Measurements from ENCODE around the gene CBL. TPM values are rescaled to one million over a fixed set of nuclear protein-coding genes. Genes with fewer than 3 reads are reported as not detected.

CBL gene
- total RNA-seq, 4 donors from 2014 or later: 10.0 to 39.9 (median 13.0) TPM

DNA sequence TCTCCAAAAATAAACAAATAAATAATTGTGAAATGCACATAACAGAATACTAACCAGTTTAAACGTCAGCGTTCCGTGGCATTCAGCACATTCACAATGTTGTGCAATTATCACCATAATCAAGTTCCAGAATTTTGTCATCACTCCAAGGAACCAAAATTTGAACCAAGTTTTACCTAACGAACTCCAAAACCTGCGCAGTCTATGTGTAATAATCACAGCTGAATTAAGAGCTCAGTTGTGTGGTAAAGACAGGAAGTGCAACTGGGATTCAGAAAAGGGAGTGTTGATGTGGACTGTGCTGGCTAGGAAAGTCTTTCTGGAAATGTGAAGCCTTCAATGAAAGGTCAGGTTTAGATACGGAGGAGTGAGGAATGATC is 116.2 kb downstream of the CBL start:
- no peaks in the 10 kb centered on the region for H3K27me3 ChIP-seq
- no peaks in the 10 kb centered on the region for H3K9me3 ChIP-seq
- H3K4me1 ChIP-seq: peaks cover 0 to 6% of the 10 kb centered on the region in 2 donors
- peak overlapping the region; percentile 93 to 94 for H3K27ac ChIP-seq
- H3K36me3 ChIP-seq: no peaks in the 10 kb centered on the region
- TF ChIP-seq POLR2A (IDR thresholded peaks at IDR 0.05): no peak
- TF ChIP-seq, protein P1, sequence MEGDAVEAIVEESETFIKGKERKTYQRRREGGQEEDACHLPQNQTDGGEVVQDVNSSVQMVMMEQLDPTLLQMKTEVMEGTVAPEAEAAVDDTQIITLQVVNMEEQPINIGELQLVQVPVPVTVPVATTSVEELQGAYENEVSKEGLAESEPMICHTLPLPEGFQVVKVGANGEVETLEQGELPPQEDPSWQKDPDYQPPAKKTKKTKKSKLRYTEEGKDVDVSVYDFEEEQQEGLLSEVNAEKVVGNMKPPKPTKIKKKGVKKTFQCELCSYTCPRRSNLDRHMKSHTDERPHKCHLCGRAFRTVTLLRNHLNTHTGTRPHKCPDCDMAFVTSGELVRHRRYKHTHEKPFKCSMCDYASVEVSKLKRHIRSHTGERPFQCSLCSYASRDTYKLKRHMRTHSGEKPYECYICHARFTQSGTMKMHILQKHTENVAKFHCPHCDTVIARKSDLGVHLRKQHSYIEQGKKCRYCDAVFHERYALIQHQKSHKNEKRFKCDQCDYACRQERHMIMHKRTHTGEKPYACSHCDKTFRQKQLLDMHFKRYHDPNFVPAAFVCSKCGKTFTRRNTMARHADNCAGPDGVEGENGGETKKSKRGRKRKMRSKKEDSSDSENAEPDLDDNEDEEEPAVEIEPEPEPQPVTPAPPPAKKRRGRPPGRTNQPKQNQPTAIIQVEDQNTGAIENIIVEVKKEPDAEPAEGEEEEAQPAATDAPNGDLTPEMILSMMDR (IDR thresholded peaks at IDR 0.05): peak in 2 of 4 experiments; percentile 10 to 14
- intact Hi-C loops (cut with DNase I; ENCODE audit: low total_unique reads): loop anchor here (5.0 kb wide), 1 partner anchor 115 kb away; the partner anchor contains the start of gene CBL
- H3K4me3 ChIP-seq: no peak overlapping the region
- peak in 1 of 2 donors; percentile 11 for DNase-seq

DNA sequence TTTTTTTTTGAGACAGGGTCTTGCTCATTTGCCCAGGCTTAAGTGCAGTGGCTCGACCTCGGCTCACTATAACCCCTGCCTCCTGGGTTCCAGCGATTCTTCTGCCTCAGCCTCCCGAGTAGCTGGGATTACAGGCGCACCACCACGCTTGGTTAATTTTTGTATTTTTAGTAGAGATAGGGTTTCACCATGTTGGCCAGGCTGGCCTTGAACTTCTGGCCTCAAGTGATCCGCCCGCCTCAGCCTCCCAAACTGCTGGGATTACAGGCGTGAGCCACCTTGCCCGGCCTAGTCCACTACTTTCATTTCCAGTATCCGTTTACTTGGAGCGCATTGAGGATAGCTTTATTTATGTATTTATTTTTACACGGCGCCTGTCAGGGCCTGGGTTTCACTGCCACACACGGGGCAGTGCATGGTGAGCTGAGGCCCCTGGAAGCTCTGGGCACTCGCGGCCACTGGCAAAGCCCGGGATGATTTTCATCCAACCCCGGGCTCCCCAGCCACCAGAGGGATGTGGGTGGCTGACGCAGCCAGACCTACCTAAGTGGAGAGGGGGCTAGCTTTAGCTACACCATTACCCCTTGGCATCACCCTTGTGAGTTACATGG is 116.9 kb downstream of the CBL start:
- peak in 1 of 2 donors; percentile 11 for DNase-seq
- Histone ChIP-seq H3K4me3 (no peak overlapping the region), H3K36me3 (no peaks in the 10 kb centered on the region), H3K9me3 (no peaks in the 10 kb centered on the region), H3K4me1 (peaks cover 0 to 6% of the 10 kb centered on the region in 2 donors), H3K27me3 (no peaks in the 10 kb centered on the region), H3K27ac (peak overlapping the region; percentile 93 to 94)
- intact Hi-C loops (cut with DNase I; ENCODE audit: low total_unique reads): loop anchor here (5.0 kb wide), 1 partner anchor 116 kb away; the partner anchor contains the start of gene CBL
- TF ChIP-seq, protein P1 (IDR thresholded peaks at IDR 0.05): no peak
- no peak for TF ChIP-seq POLR2A (IDR thresholded peaks at IDR 0.05)

DNA sequence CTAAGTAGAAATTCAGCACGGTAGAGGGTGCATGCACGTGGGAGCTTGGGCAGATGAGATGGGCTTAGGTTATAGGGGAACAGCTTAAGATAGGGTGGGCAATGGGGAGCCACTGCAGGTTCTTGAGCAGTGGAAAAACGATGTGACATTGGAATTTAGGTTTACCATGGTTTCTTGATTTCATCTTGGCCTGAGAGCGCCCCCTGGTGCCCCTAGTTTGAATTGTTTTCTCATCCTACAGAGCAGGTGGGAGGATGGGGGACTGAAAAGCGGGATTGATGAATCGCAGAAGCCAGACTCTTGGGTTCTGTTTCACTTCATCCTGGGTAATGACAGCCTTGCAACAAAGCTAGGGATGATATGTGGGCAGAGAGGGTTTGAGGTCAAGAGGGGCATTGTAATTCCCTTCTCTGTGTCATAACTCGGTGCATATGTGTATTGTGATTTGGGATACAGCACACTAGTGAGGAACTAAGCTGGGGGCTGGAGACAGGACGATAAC is 117.4 kb downstream of the CBL start:
- TF ChIP-seq POLR2A (IDR thresholded peaks at IDR 0.05): no peak
- TF ChIP-seq, protein P1 (IDR thresholded peaks at IDR 0.05): peak; percentile 81 to 83 (median 81)
- Histone ChIP-seq H3K36me3 (no peaks in the 10 kb centered on the region), H3K27me3 (no peaks in the 10 kb centered on the region), H3K4me1 (peaks cover 0 to 6% of the 10 kb centered on the region in 2 donors), H3K4me3 (no peak overlapping the region), H3K9me3 (no peaks in the 10 kb centered on the region), H3K27ac (peak overlapping the region; percentile 67 to 93)
- intact Hi-C loops (cut with DNase I; ENCODE audit: low total_unique reads): loop anchor here (5.0 kb wide), 1 partner anchor 116 kb away; the partner anchor contains the start of gene CBL
- DNase-seq: peak; percentile 79 to 91

DNA sequence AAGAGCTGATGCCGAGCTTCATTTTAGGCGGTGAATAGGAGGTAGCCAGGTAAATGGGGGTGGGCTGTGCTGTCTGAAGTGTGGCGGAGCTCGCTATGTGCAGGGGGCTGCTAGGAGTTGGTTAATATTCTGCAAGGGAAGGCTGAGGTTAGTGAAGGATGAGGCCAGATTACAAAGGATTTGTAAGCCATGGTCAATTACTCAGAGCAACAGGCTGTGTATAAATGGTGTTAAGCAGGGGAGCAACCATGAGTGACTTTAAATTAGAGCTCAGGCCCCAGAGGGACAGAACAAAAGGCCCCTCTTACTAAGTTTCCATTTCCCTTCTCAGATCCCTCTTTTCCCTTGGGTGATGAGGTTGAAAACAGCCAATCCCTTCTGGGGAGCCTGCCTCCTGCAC is 118.0 kb downstream of the CBL start:
- Histone ChIP-seq H3K4me3 (no peak overlapping the region), H3K4me1 (peaks cover 0 to 6% of the 10 kb centered on the region in 2 donors), H3K27ac (peak overlapping the region; percentile 67 to 93), H3K36me3 (no peaks in the 10 kb centered on the region), H3K9me3 (no peaks in the 10 kb centered on the region), H3K27me3 (no peaks in the 10 kb centered on the region)
- DNase-seq: no peak
- TF ChIP-seq POLR2A (IDR thresholded peaks at IDR 0.05): no peak
- TF ChIP-seq, protein P1 (IDR thresholded peaks at IDR 0.05): no peak
- intact Hi-C loops (cut with DNase I; ENCODE audit: low total_unique reads): loop anchor here (5.0 kb wide), 1 partner anchor 117 kb away; the partner anchor contains the start of gene CBL

DNA sequence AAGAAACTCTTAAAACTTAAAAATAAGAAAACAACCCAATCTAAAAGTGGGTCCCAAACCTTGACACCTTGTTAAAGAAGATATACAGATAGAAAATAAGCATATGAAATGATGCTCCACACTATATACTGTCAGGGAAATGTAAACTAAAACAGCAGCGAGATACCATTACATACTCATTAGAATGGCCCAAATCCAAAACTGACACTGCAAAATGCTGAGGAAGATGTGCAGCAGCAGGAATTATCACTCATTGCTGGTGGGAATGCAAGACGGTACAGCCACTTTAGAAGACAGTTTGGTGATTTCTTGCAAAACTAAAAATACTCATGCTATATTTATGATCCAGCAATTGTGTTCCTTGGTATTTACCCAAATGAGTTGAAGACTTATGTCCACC is 123.2 kb downstream of the CBL start:
- intact Hi-C loops (cut with DNase I; ENCODE audit: low total_unique reads): no loop called here
- TF ChIP-seq, protein P1 (IDR thresholded peaks at IDR 0.05): no peak
- TF ChIP-seq POLR2A (IDR thresholded peaks at IDR 0.05): no peak

More for the DNA sequence above, 123.2 kb downstream of the CBL start:
- no peaks in the 10 kb centered on the region for H3K36me3 ChIP-seq
- no peak overlapping the region for H3K4me3 ChIP-seq
- no peaks in the 10 kb centered on the region for H3K4me1 ChIP-seq
- H3K9me3 ChIP-seq: no peaks in the 10 kb centered on the region
- no peak overlapping the region for H3K27ac ChIP-seq
- no peaks in the 10 kb centered on the region for H3K27me3 ChIP-seq
- no peak for DNase-seq
